CD14-positive monocyte (primary cell): ENCODE measurements around the gene GH2. TPM values are rescaled to one million over a fixed set of nuclear protein-coding genes. Genes with fewer than 3 reads are reported as not detected.
A peak's percentile ranks its signal among the peaks of the same experiment; 100 is the strongest.

Source experiments
- DNase-seq, 3 donors: peaks; one replicate each; pipeline ENCODE4 v3.0.0-alpha.2; 2011 to 2022
- H2AFZ ChIP-seq: 2 replicates; pipeline ENCODE4 v1.6.0; 2012; ENCODE audit warnings: mild to moderate bottlenecking, low read depth, low read length, inconsistent platforms; ENCODE audit not compliant: insufficient read depth, poor library complexity, severe bottlenecking
- H3K27ac ChIP-seq, 2 donors: 1 replicate in 1 of 2; 2 replicates in 1 of 2; pipeline ENCODE4 v1.5.1; 2012 to 2013; ENCODE audit warnings: low read length in 2 of 2, control low read depth in 1 of 2, inconsistent platforms in 1 of 2, low read depth in 1 of 2, mild to moderate bottlenecking in 1 of 2
- H3K27me3 ChIP-seq, 2 donors: one replicate each; pipeline versions ENCODE4 v1.6.0 to v1.6.1; 2011 to 2013; ENCODE audit warnings: low read length in 2 of 2; ENCODE audit not compliant: control insufficient read depth in 2 of 2, insufficient read depth in 2 of 2
- H3K36me3 ChIP-seq, 2 donors: replicated peaks in 1 of 2; 1 replicate in 1 of 2; 2 replicates in 1 of 2; pipeline versions ENCODE4 v1.5.1 to v1.6.1; 2012 to 2013; ENCODE audit warnings: low read length in 2 of 2, control low read depth in 1 of 2, inconsistent platforms in 1 of 2, mild to moderate bottlenecking in 1 of 2; ENCODE audit not compliant: insufficient read depth in 2 of 2, control insufficient read depth in 1 of 2
- H3K4me1 ChIP-seq, 2 donors: 1 replicate in 1 of 2; 2 replicates in 1 of 2; pipeline versions ENCODE4 v1.5.1 to v1.6.1; 2012 to 2013; ENCODE audit warnings: low read length in 2 of 2, control low read depth in 1 of 2, inconsistent platforms in 1 of 2, mild to moderate bottlenecking in 1 of 2, moderate library complexity in 1 of 2; ENCODE audit not compliant: insufficient read depth in 2 of 2, control insufficient read depth in 1 of 2
- H3K4me2 ChIP-seq: replicated peaks from 2 replicates; pipeline ENCODE3; 2012; ENCODE audit warnings: low read length, moderate library complexity, mild to moderate bottlenecking; ENCODE audit not compliant: poor library complexity, severe bottlenecking; ENCODE audit errors: extremely low read depth
- H3K4me3 ChIP-seq, 3 experiments: fragments of 200-600 bp in 1 of 3; sonication (generic) in 1 of 3; replicated peaks in 1 of 3; 1 replicate in 2 of 3; 2 replicates in 1 of 3; pipeline ENCODE4 v1.5.1; 2011 to 2013; ENCODE audit warnings: low read length in 3 of 3, mild to moderate bottlenecking in 3 of 3, control low read depth in 2 of 3, low read depth in 2 of 3, inconsistent platforms in 1 of 3, moderate library complexity in 1 of 3
- H3K79me2 ChIP-seq: 2 replicates; pipeline ENCODE4 v1.6.0; 2012; ENCODE audit warnings: mild to moderate bottlenecking, control low read depth, inconsistent platforms, low read length, moderate library complexity; ENCODE audit not compliant: insufficient read depth
- H3K9ac ChIP-seq: 2 replicates; pipeline ENCODE4 v1.6.0; 2017; ENCODE audit warnings: low read length, mild to moderate bottlenecking; ENCODE audit not compliant: insufficient read depth, poor library complexity, severe bottlenecking
- H3K9me3 ChIP-seq, 2 donors: replicated peaks in 1 of 2; 1 replicate in 1 of 2; 2 replicates in 1 of 2; pipeline versions ENCODE4 v1.5.1 to v1.6.1; 2012 to 2013; ENCODE audit warnings: low read length in 2 of 2, control low read depth in 1 of 2; ENCODE audit not compliant: control insufficient read depth in 1 of 2, insufficient read depth in 1 of 2
- H4K20me1 ChIP-seq: 2 replicates; pipeline ENCODE4 v1.6.0; 2012; ENCODE audit warnings: mild to moderate bottlenecking, low read length, control low read depth, moderate library complexity; ENCODE audit not compliant: insufficient read depth
- H3K27ac Mint-ChIP-seq, 7 donors: one replicate each; pipeline ENCODE4 v1.8.0; 2020; ENCODE audit warnings: mild to moderate bottlenecking in 7 of 7, mixed read lengths in 7 of 7, moderate library complexity in 6 of 7, inconsistent platforms in 2 of 7
- H3K27me3 Mint-ChIP-seq, 3 donors: one replicate each; pipeline ENCODE4 v1.8.0; 2021 to 2022; ENCODE audit warnings: low read depth in 3 of 3, mild to moderate bottlenecking in 3 of 3, mixed read lengths in 3 of 3, moderate library complexity in 3 of 3, inconsistent platforms in 1 of 3
- H3K36me3 Mint-ChIP-seq, 2 donors: one replicate each; pipeline ENCODE4 v1.8.0; 2020; ENCODE audit warnings: mixed read lengths in 2 of 2, inconsistent platforms in 1 of 2, mild to moderate bottlenecking in 1 of 2
- H3K4me1 Mint-ChIP-seq: one replicate; pipeline ENCODE4 v1.8.0; 2020; ENCODE audit warnings: mild to moderate bottlenecking, mixed read lengths
- H3K4me3 Mint-ChIP-seq, 2 donors: one replicate each; pipeline ENCODE4 v1.8.0; 2020; ENCODE audit warnings: mild to moderate bottlenecking in 2 of 2, mixed read lengths in 2 of 2, moderate library complexity in 1 of 2
- H3K9me3 Mint-ChIP-seq, 7 donors: one replicate each; pipeline ENCODE4 v1.8.0; 2020 to 2022; ENCODE audit warnings: mixed read lengths in 7 of 7, mild to moderate bottlenecking in 6 of 7, moderate library complexity in 6 of 7, inconsistent platforms in 2 of 7
- CTCF ChIP-seq: fragments of 200-600 bp; IDR thresholded peaks from one replicate; pipeline ENCODE4 v1.8.0; 2022; ENCODE audit warnings: antibody characterized with exemption, mild to moderate bottlenecking
- WGBS: methylation state at CpG from one replicate; pipeline ENCODE4 v1.1.5; 2013; ENCODE audit warnings: missing lambda C conversion rate; ENCODE audit not compliant: insufficient coverage; 5-methylcytosine and 5-hydroxymethylcytosine counted together
- intact Hi-C, 2 donors: fragments of 100-400 bp; cut with micrococcal nuclease; formaldehyde crosslinking; loops; one replicate each; pipeline versions ENCODE4 v1.15.0 to v1.15.1; 2023
- polyA plus RNA-seq, 3 donors: library from polyadenylated mRNA; depleted of rRNA in 1 of 3; unstranded in 2 of 3; stranded (reverse) in 1 of 3; fragments of 300-500 nt in 2 of 3; fragments of >200 nt in 1 of 3; fragmentation: Illumina TruSeq in 2 of 3; gene quantifications; 1 replicate in 2 of 3; 2 replicates in 1 of 3; pipeline ENCODE4 v1.2.3, GENCODE V29; 2012 to 2021

The GH2 gene
- polyA plus RNA-seq, 3 donors: not detected

- Histone ChIP-seq H3K36me3 (peaks cover 66 to 76% of the 10 kb centered on the region in 2 donors), H2AFZ (no peak overlapping the region), H3K4me2 (no peak overlapping the region), H3K9ac (no peak overlapping the region), H3K27me3 (no peaks in the 10 kb centered on the region), H3K4me1 (peaks cover 15 to 23% of the 10 kb centered on the region in 2 donors), H3K4me3 (no peak overlapping the region), H3K27ac (no peak overlapping the region), H3K79me2 (peaks cover 58% of the 10 kb centered on the region), H4K20me1 (peaks cover 73% of the 10 kb centered on the region), H3K9me3 (no peaks in the 10 kb centered on the region)
- Mint-ChIP-seq H3K36me3 (peaks cover 64 to 73% of the 10 kb centered on the region in 2 donors), H3K9me3 (no peaks in the 10 kb centered on the region), H3K27me3 (peaks cover 0 to 2% (median 0%) of the 10 kb centered on the region in 3 donors), H3K4me1 (peaks cover 35% of the 10 kb centered on the region), H3K4me3 (no peak overlapping the region), H3K27ac (peak overlapping the region in 2 of 7 donors; percentile 51 to 86)
- TF ChIP-seq CTCF: no peak
- intact Hi-C loops: no loop called here
- DNase-seq: no peak
- WGBS: 14% methylated on average over 6 of the region's 8 CpGs
These were observed 50.2 kb downstream of the GH2 start for GRCh38 chr17:63831505-63831904.

GRCh38 chr17:63830904-63831491 lies 50.7 kb downstream of the GH2 start:
- H2AFZ ChIP-seq: no peak overlapping the region
- peaks cover 68% of the 10 kb centered on the region for H4K20me1 ChIP-seq
- intact Hi-C loops: no loop called here
- peaks cover 20 to 28% of the 10 kb centered on the region in 2 donors for H3K4me1 ChIP-seq
- Mint-ChIP-seq H3K36me3 (peaks cover 62 to 69% of the 10 kb centered on the region in 2 donors), H3K27ac (peak overlapping the region in 3 of 7 donors; percentile 30 to 76 (median 51)), H3K4me3 (no peak overlapping the region), H3K9me3 (no peaks in the 10 kb centered on the region), H3K27me3 (peaks cover 0 to 2% (median 0%) of the 10 kb centered on the region in 3 donors), H3K4me1 (peaks cover 40% of the 10 kb centered on the region)
- H3K9me3 ChIP-seq: no peaks in the 10 kb centered on the region
- no peak overlapping the region for H3K9ac ChIP-seq
- no peaks in the 10 kb centered on the region for H3K27me3 ChIP-seq
- no peak overlapping the region for H3K27ac ChIP-seq
- peaks cover 58% of the 10 kb centered on the region for H3K79me2 ChIP-seq
- H3K4me3 ChIP-seq: no peak overlapping the region
- no peak for TF ChIP-seq CTCF
- 80% methylated on average over 5 of the region's 15 CpGs for WGBS
- no peak overlapping the region for H3K4me2 ChIP-seq
- no peak for DNase-seq
- peaks cover 62 to 71% of the 10 kb centered on the region in 2 donors for H3K36me3 ChIP-seq
